Mucosa of descending colon (tissue), 3 donors: ENCODE measurements around the gene SNX32. TPM values are rescaled to one million over a fixed set of nuclear protein-coding genes. Genes with fewer than 3 reads are reported as not detected.
A peak's percentile ranks its signal among the peaks of the same experiment; 100 is the strongest.

ENCODE experiments used
- ATAC-seq: fragments of 200-7000 bp; cut with Tn5 transposase; one replicate; pipeline ENCODE4 v1.9.1; 2020; ENCODE audit warnings: mild to moderate bottlenecking, moderate library complexity
- DNase-seq, 3 donors: peaks; one replicate each; pipeline ENCODE4 v3.0.0-alpha.2; 2020
- H3K36me3 ChIP-seq: fragments of 200-600 bp; one replicate; pipeline ENCODE4 v1.8.0; 2021; ENCODE audit warnings: low read depth, mild to moderate bottlenecking
- H3K4me1 ChIP-seq: fragments of 200-600 bp; one replicate; pipeline ENCODE4 v1.8.0; 2021; ENCODE audit warnings: low read depth, mild to moderate bottlenecking
- H3K4me3 ChIP-seq: fragments of 200-600 bp; one replicate; pipeline ENCODE4 v1.8.0; 2021; ENCODE audit warnings: mild to moderate bottlenecking
- H3K9me3 ChIP-seq: fragments of 200-600 bp; one replicate; pipeline ENCODE4 v1.8.0; 2021; ENCODE audit warnings: mild to moderate bottlenecking
- intact Hi-C, 2 donors: fragments of 100-400 bp; cut with DNase I in 1 of 2; cut with micrococcal nuclease in 1 of 2; formaldehyde crosslinking; loops; one replicate each; pipeline versions ENCODE4 v1.11.0 to v1.11.1; 2022; cut with DNase I, micrococcal nuclease
- total RNA-seq, 3 donors: library from RNA; stranded (reverse); fragmentation: NEBNext Ultra II Directional in 2 of 3; extraction: Animal tissue kit (Norgen Biotek cat#: 25700) in 2 of 3; gene quantifications; one replicate each; pipeline versions ENCODE4 v1.2.1 to v1.2.4, GENCODE V29; 2021 to 2023
- TF ChIP-seq, protein P1 (sequence below): fragments of 200-600 bp; IDR thresholded peaks from one replicate; pipeline ENCODE4 v1.8.0; 2022; ENCODE audit warnings: antibody characterized with exemption, mild to moderate bottlenecking
- donor health status: DM: no; HTN: no; CAD: no; lungs with moderate emphysema.
- donor health status: DM: no; HTN: no; CAD: no.
- donor health status: DM: no; HTN: yes; CAD: no.

The SNX32 gene
- total RNA-seq, 3 donors from 2014 or later: 1.1 to 9.4 (median 1.4) TPM

DNA sequence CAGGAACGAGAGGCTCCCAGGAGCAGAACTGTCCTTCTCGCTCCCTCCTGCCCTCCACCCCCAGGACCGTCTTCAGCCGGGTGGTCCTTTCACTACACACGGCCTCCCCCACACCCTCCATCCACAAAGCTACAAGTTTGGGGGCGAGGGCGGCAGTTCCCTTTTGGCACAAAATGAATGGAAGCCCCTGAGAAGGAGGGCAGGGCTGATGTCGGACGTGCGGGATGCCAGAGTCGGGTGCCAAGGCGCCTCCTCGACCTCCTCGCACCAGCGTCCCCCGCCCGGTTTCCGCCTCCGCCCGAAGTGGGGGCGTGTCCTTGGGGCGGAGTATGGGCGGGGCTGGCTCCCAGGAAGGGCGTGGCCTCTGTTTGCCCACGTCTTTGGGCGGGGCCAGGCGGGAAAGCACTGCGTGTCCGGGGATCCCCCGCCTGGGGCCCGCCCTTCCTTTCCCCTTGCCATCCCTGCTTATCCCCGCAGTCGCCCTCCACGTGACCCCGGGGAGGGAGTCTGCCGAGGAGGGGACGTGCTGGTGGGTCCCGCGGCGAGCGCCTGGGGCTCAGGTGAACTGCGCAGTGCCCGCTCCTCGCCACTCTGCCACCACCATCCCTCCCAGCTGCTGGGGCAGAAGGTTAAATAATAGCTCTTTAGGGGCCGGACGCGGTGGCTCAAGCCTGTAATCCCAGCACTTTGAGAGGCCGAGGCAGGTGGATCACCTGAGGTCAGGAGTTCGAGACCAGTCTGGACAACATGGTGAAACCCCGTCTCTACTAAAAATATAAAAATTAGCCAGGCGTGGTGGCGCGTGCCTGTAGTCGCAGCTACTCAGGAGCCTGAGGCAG lies 39.8 kb downstream of the SNX32 start:
- peak; percentile 98 for ATAC-seq
- Histone ChIP-seq H3K36me3 (peaks cover 4% of the 10 kb centered on the region), H3K4me1 (peaks cover 10% of the 10 kb centered on the region), H3K4me3 (no peak overlapping the region), H3K9me3 (no peaks in the 10 kb centered on the region)
- DNase-seq: peak; percentile 97 to 99 (median 98)
- intact Hi-C loops: no loop called here
- TF ChIP-seq, protein P1, sequence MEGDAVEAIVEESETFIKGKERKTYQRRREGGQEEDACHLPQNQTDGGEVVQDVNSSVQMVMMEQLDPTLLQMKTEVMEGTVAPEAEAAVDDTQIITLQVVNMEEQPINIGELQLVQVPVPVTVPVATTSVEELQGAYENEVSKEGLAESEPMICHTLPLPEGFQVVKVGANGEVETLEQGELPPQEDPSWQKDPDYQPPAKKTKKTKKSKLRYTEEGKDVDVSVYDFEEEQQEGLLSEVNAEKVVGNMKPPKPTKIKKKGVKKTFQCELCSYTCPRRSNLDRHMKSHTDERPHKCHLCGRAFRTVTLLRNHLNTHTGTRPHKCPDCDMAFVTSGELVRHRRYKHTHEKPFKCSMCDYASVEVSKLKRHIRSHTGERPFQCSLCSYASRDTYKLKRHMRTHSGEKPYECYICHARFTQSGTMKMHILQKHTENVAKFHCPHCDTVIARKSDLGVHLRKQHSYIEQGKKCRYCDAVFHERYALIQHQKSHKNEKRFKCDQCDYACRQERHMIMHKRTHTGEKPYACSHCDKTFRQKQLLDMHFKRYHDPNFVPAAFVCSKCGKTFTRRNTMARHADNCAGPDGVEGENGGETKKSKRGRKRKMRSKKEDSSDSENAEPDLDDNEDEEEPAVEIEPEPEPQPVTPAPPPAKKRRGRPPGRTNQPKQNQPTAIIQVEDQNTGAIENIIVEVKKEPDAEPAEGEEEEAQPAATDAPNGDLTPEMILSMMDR: no peak

DNA sequence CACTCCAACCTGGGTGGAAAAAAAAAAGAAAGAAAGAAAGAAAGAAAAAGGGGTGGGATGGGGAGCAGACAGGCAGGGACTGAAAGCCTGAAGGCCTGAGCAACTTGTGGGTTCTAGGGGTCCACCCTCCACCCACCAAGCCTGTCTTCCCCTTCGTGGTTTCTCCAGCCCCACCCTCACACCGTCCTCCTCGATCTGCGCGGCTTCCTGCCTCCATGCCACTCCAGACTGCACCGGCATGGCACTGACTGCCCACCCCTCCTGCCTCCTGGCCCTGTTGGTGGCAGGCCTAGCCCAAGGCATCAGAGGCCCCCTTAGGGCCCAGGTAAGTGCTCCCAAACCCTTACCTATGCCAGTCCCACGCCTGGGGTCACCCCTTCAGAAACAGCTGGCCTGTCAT lies 45.9 kb downstream of the SNX32 start, which contains the start of gene CTSW:
Gene CTSW, plus strand, starts transcription at position 221 of the 400 bp plus-strand sequence. Its CDS starts 18 bp downstream, at position 239.
- ATAC-seq (peak; percentile 38), DNase-seq (peak in 1 of 3 donors; percentile 51)
- Histone ChIP-seq H3K4me3 (no peak within 1 kb of the TSS), H3K4me1 (no peaks in the 10 kb centered on the region), H3K36me3 (no peaks in the 10 kb centered on the region), H3K9me3 (no peaks in the 10 kb centered on the region)
- TF ChIP-seq, protein P1: no peak
- intact Hi-C loops: loop anchor here (10.0 kb wide), 1 partner anchor 105 kb away; no protein-coding TSS in a partner anchor

DNA sequence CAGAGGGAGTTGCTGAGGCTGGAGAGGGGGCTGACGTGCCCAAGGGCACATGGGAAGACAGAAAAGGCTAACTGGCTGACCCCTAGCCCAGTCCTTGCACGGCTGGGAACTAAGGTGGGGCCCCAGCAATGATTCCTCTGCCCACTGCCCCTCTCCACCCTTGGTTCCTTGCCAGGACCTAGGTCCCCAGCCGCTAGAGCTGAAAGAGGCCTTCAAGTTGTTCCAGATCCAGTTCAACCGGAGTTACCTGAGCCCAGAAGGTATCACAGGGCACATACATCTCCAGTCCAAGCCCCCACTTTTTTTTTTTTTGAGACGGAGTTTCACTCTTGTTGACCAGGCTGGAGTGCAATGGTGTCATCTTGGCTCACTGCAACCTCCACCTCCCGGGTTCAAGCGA lies 46.3 kb downstream of the SNX32 start:
- Histone ChIP-seq H3K9me3 (no peaks in the 10 kb centered on the region), H3K36me3 (no peaks in the 10 kb centered on the region), H3K4me3 (no peak overlapping the region), H3K4me1 (peaks cover 2% of the 10 kb centered on the region)
- no peak for ATAC-seq
- TF ChIP-seq, protein P1: no peak
- no peak for DNase-seq
- intact Hi-C loops: loop anchor here (10.0 kb wide), 1 partner anchor 105 kb away; no protein-coding TSS in a partner anchor

DNA sequence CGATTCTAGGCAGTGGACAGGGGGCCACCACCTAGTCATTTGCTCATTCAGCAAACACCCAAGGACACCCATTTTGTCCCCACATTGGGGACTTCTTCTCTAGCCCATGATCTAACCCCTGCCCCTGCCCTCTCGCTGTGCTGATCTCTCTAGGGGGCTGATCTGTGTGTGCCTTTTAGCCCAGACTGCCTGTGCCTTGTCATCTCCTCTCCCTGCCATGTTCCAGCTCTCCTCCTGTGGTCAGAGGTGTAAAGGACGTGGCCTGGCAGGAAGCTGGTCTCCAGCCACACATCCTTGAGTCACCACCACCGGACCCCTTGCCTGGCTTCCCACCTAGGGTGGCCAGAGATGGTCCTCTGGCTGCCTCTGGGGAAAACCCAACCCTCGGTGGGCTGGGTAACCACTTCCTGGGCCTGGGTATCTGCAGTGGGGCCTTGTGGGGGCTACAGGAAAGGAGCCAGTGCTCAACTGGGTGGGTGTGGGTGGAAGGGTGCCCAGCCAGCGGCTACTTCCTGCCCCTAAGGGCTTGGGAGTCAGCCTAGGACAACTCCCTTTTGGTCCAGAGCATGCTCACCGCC lies 47.2 kb downstream of the SNX32 start:
- intact Hi-C loops: loop anchor here (10.0 kb wide), 1 partner anchor 104 kb away; no protein-coding TSS in a partner anchor
- H3K36me3 ChIP-seq: no peaks in the 10 kb centered on the region
- H3K9me3 ChIP-seq: no peaks in the 10 kb centered on the region
- peaks cover 2% of the 10 kb centered on the region for H3K4me1 ChIP-seq
- DNase-seq (no peak), ATAC-seq (no peak)
- no peak overlapping the region for H3K4me3 ChIP-seq
- TF ChIP-seq, protein P1: no peak

DNA sequence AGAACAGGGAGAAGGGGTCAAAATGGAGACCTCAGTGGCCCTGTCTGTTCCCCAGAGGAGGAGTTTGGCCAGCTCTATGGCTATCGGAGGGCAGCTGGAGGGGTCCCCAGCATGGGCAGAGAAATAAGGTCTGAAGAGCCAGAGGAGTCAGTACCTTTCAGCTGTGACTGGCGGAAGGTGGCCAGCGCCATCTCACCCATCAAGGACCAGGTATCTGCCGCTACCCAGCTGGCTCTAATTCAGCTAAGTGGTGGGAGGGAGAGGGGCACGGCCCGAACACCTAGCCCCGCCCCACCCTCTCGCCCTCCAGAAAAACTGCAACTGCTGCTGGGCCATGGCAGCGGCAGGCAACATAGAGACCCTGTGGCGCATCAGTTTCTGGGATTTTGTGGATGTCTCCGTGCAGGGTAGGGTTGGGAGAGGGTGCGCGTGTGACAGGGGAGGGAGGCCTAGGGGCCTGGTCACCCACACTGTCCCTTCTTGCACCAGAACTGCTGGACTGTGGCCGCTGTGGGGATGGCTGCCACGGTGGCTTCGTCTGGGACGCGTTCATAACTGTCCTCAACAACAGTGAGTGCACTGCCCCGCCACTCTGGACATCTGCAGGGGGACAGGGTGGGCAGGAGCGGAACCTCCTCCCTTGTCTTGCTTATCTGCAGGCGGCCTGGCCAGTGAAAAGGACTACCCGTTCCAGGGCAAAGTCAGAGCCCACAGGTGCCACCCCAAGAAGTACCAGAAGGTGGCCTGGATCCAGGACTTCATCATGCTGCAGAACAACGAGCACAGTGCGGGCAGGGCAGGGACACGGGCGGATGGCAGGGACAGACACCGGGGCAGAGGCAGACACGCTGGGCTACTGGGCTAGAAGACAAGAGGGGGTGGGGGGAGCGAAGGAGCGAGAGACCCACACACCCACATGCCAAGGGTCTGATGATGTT lies 48.6 kb downstream of the SNX32 start:
- intact Hi-C loops: loop anchor here (10.0 kb wide), 1 partner anchor 102 kb away; no protein-coding TSS in a partner anchor

More for the DNA sequence above, 48.6 kb downstream of the SNX32 start:
- DNase-seq (peak in 1 of 3 donors; percentile 15), ATAC-seq (no peak)
- Histone ChIP-seq H3K4me3 (no peak overlapping the region), H3K36me3 (no peaks in the 10 kb centered on the region), H3K4me1 (peaks cover 7% of the 10 kb centered on the region), H3K9me3 (no peaks in the 10 kb centered on the region)
- TF ChIP-seq, protein P1: no peak
